HEK293 (cell line): ENCODE measurements around the gene POT1.

Source experiments
- KLF17 ChIP-seq: fragments of 450-650 bp; formaldehyde crosslinking; IDR thresholded peaks from 2 replicates; pipeline ENCODE4 v1.5.1; 2016; ENCODE audit warnings: missing biosample characterization, missing genetic modification characterization
- OVOL3 ChIP-seq: fragments of 450-650 bp; formaldehyde crosslinking; IDR thresholded peaks from 2 replicates; pipeline ENCODE4 v1.5.1; 2016; ENCODE audit warnings: missing biosample characterization, missing genetic modification characterization
- ZBTB1 ChIP-seq: fragments of 450-650 bp; formaldehyde crosslinking; IDR thresholded peaks from 2 replicates; pipeline ENCODE4 v1.5.1; 2016; ENCODE audit warnings: missing biosample characterization, missing genetic modification characterization
- ZNF221 ChIP-seq: fragments of 450-650 bp; formaldehyde crosslinking; IDR thresholded peaks from 2 replicates; pipeline ENCODE4 v1.5.1; 2017; ENCODE audit warnings: missing biosample characterization, missing genetic modification characterization, borderline replicate concordance

GRCh38 chr7:124940306-124940705 lies 10.7 kb upstream of the POT1 start:
- TF ChIP-seq ZBTB1 (tag by site-specific recombination) (no peak), KLF17 (tag by site-specific recombination) (no peak), ZNF221 (no peak), OVOL3 (tag by site-specific recombination) (no peak)
